Pancreas (tissue), 10 donors: ENCODE results near the gene RNF182. TPM values are rescaled to one million over a fixed set of nuclear protein-coding genes. Genes with fewer than 3 reads are reported as not detected.

Experiments
- ATAC-seq, 4 donors: fragments of 200-7000 bp; cut with Tn5 transposase; one replicate each; pipeline versions ENCODE4 v1.8.0 to v1.9.1; 2020; ENCODE audit warnings: mild to moderate bottlenecking in 4 of 4, moderate library complexity in 4 of 4
- DNase-seq, 6 donors: peaks; one replicate each; pipeline ENCODE4 v3.0.0-alpha.2; 2020
- FAIRE-seq: peaks from 2 replicates; lab custom pipeline; 2012; peaks lifted over from hg19 to GRCh38; lab: Jason Lieb, UNC
- H3K27ac ChIP-seq, 4 donors: fragments of 200-600 bp; sonication (generic); 1 replicate in 3 of 4; 2 replicates in 1 of 4; pipeline versions ENCODE4 v1.5.0 to v1.8.0; 2020
- H3K27me3 ChIP-seq, 4 donors: fragments of 200-600 bp; one replicate each; pipeline ENCODE4 v1.8.0; 2021
- H3K36me3 ChIP-seq, 3 donors: fragments of 200-600 bp; sonication (generic) in 1 of 3; one replicate each; pipeline versions ENCODE4 v1.5.0 to v1.8.0; 2020 to 2021
- H3K4me1 ChIP-seq, 3 donors: fragments of 200-600 bp; one replicate each; pipeline ENCODE4 v1.8.0; 2021
- H3K4me3 ChIP-seq, 4 donors: fragments of 200-600 bp; sonication (generic) in 2 of 4; one replicate each; pipeline versions ENCODE4 v1.5.0 to v1.8.0; 2020 to 2021
- H3K9me3 ChIP-seq, 4 donors: fragments of 200-600 bp; one replicate each; pipeline ENCODE4 v1.8.0; 2021
- CTCF ChIP-seq, 4 donors: fragments of 200-600 bp; sonication (generic) in 3 of 4; IDR thresholded peaks; one replicate each; pipeline versions ENCODE4 v1.5.0 to v1.8.0; 2021; ENCODE audit warnings: antibody characterized with exemption in 4 of 4
- WGBS, 2 donors: extraction: QIAGEN DNeasy Blood & Tissue Kit; methylation state at CpG; one replicate each; pipeline ENCODE4 v1.1.7; 2013; 5-methylcytosine and 5-hydroxymethylcytosine counted together
- intact Hi-C, 3 donors: fragments of 100-400 bp; cut with DNase I; formaldehyde crosslinking; loops; one replicate each; pipeline versions ENCODE4 v1.11.1 to v1.14.2; 2022
- polyA plus RNA-seq, 2 donors: library from polyadenylated mRNA; stranded (reverse); fragments of 200-250 nt; gene quantifications; one replicate each; pipeline ENCODE4 v1.2.3, GENCODE V29; 2013
- total RNA-seq, 6 donors: library from RNA; stranded (reverse); fragmentation: NEBNext Ultra II Directional in 4 of 6; extraction: Animal tissue kit (Norgen Biotek cat#: 25700) in 4 of 6; gene quantifications; one replicate each; pipeline versions ENCODE4 v1.2.1 to v1.2.4, GENCODE V29; 2021 to 2023
- donor health status: healthy with polysubstance abuse.
- donor health status: DM: no; HTN: no; CAD: no; lungs with moderate emphysema.
- donor health status: DM: no; HTN: no; CAD: no.
- donor health status: control.
- donor health status: control.
- donor health status: Bipolar disorder and iron deficiency.
- donor health status: DM: yes; HTN: yes; CAD: no.
- donor health status: DM: no; HTN: no; CAD: no.
- donor health status: DM: no; HTN: no; CAD: no.
- donor health status: DM: yes; HTN: yes; CAD: no.

RNF182 gene
- total and polyA plus RNA-seq, 8 donors = 0.34 to 2.2 (median 0.77) TPM

GRCh38 chr6:13946506-13946905 is 21.8 kb downstream of the RNF182 start:
- no peaks in the 10 kb centered on the region for H3K36me3 ChIP-seq
- no peak overlapping the region for H3K4me3 ChIP-seq
- no peaks in the 10 kb centered on the region for H3K4me1 ChIP-seq
- no peak for TF ChIP-seq CTCF (IDR thresholded peaks at IDR 0.05)
- H3K9me3 ChIP-seq = no peaks in the 10 kb centered on the region
- H3K27ac ChIP-seq = no peak overlapping the region
- intact Hi-C loops = no loop called here
- DNase-seq = no peak
- peaks cover 0 to 4% (median 0%) of the 10 kb centered on the region in 4 donors for H3K27me3 ChIP-seq
- no peak for ATAC-seq
- no peak for FAIRE-seq

- Histone ChIP-seq H3K27ac (no peak overlapping the region), H3K36me3 (no peaks in the 10 kb centered on the region), H3K4me3 (no peak overlapping the region), H3K9me3 (no peaks in the 10 kb centered on the region), H3K4me1 (no peaks in the 10 kb centered on the region), H3K27me3 (no peaks in the 10 kb centered on the region)
- FAIRE-seq (no peak), ATAC-seq (no peak), DNase-seq (no peak)
- no peak for TF ChIP-seq CTCF (IDR thresholded peaks at IDR 0.05)
- intact Hi-C loops = no loop called here
These were observed 22.9 kb downstream of the RNF182 start for GRCh38 chr6:13947611-13948178.

- WGBS, 2 donors = 76 to 86% methylated on average over 7 of the region's 7 CpGs
- ATAC-seq (no peak), DNase-seq (no peak), FAIRE-seq (no peak)
- no peaks in the 10 kb centered on the region for H3K4me1 ChIP-seq
- no peaks in the 10 kb centered on the region for H3K36me3 ChIP-seq
- intact Hi-C loops = no loop called here
- no peak overlapping the region for H3K4me3 ChIP-seq
- no peaks in the 10 kb centered on the region for H3K9me3 ChIP-seq
- no peak for TF ChIP-seq CTCF (IDR thresholded peaks at IDR 0.05)
- no peak overlapping the region for H3K27ac ChIP-seq
- H3K27me3 ChIP-seq = no peaks in the 10 kb centered on the region
These were observed 27.3 kb downstream of the RNF182 start for GRCh38 chr6:13952101-13952500.

- Histone ChIP-seq H3K4me3 (no peak overlapping the region), H3K4me1 (no peaks in the 10 kb centered on the region), H3K36me3 (no peaks in the 10 kb centered on the region), H3K27ac (no peak overlapping the region), H3K9me3 (no peaks in the 10 kb centered on the region), H3K27me3 (no peaks in the 10 kb centered on the region)
- intact Hi-C loops = no loop called here
- 85 to 88% methylated on average over 2 of the region's 2 CpGs for WGBS, 2 donors
- DNase-seq (no peak), ATAC-seq (no peak), FAIRE-seq (no peak)
- no peak for TF ChIP-seq CTCF (IDR thresholded peaks at IDR 0.05)
These were observed 28.4 kb downstream of the RNF182 start for GRCh38 chr6:13953061-13953705.

- FAIRE-seq (no peak), DNase-seq (no peak), ATAC-seq (no peak)
- H3K27ac ChIP-seq = no peak overlapping the region
- no peaks in the 10 kb centered on the region for H3K9me3 ChIP-seq
- WGBS, 2 donors = 64 to 78% methylated on average over 4 of the region's 4 CpGs
- H3K4me3 ChIP-seq = no peak overlapping the region
- no peaks in the 10 kb centered on the region for H3K36me3 ChIP-seq
- intact Hi-C loops = no loop called here
- no peaks in the 10 kb centered on the region for H3K27me3 ChIP-seq
- no peaks in the 10 kb centered on the region for H3K4me1 ChIP-seq
- no peak for TF ChIP-seq CTCF (IDR thresholded peaks at IDR 0.05)
These were observed 40.9 kb downstream of the RNF182 start for GRCh38 chr6:13965582-13966127.
